GM18511 (cell line): ENCODE data around the gene SIPA1L2.

ENCODE experiments used
- ATAC-seq: cut with Tn5 transposase; IDR thresholded peaks from one replicate; pipeline ENCODE4 v1.9.1; 2021; ENCODE audit warnings: mild to moderate bottlenecking, moderate library complexity; ENCODE audit not compliant: unreplicated experiment

SIPA1L2 gene

GRCh38 chr1:232644209-232644608, 14.3 kb upstream of the SIPA1L2 start:
- no peak for ATAC-seq

DNA sequence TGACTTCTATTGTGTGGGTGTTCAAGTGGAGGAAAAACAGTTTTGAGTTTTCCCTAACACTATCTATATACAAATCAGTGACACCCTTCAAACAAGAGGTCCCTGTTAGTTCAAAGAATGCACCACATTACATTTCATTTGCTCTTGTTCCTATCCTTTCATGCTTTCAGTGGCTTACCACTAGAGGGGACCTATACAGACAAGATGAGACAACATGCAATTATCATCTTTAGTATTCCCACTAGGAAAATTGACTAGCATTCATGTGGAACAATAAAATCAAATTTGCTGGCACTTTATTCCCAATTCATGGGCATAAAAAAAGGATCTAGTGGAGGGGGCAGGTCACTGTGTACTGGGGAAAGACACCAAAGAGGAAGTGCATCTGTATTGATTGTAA, 13.3 kb upstream of the SIPA1L2 start:
- ATAC-seq, result no peak

- ATAC-seq, result no peak
Measured at GRCh38 chr1:232641507-232641906, 11.6 kb upstream of the SIPA1L2 start.

DNA sequence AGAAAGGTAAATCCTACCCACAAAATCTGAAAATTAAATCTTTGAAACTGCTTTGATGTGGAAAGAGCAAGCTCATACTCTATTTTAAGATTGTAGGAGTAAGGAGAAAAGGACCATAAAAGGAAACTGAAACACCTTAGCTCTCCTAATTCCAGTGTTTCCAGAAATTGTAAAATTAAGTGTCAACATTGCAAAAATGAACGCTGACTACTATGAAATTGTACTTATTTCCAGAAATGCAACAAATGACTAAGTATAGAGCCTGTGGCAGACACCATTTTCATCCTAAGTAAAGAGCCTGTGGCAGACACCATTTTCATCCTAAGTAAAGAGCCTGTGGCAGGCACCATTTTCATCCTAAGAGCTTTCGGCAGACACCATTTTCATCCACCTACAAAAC, 6.9 kb upstream of the SIPA1L2 start:
- ATAC-seq, result no peak

DNA sequence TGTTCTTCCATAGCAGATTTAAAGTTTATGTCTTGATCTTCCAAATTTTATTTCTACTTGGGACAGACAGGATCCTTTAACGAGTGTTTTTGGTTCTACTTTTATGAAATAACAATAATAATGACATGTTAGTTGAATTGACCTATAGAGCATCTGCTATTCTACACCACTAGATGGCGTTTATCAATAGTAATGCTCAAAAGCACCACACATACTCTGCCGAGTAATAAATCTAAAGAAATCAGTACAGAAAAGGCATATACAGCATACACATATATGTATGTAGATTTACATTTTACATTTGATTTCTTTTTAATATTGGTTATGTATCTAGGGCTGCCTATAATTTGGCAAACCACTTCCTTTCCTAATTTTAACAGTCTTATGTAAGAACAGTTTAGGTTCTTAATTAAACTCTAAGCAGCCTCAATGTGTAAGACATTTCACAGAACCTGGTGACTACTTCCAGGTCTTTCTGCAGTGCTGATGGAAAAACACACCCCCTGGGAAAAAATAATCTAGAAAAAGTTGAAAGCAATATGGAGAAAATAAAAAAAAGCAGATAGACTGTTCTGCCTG, 5.9 kb upstream of the SIPA1L2 start:
- ATAC-seq, result peak; percentile 72

GRCh38 chr1:232635279-232635678, 5.3 kb upstream of the SIPA1L2 start:
- no peak for ATAC-seq

DNA sequence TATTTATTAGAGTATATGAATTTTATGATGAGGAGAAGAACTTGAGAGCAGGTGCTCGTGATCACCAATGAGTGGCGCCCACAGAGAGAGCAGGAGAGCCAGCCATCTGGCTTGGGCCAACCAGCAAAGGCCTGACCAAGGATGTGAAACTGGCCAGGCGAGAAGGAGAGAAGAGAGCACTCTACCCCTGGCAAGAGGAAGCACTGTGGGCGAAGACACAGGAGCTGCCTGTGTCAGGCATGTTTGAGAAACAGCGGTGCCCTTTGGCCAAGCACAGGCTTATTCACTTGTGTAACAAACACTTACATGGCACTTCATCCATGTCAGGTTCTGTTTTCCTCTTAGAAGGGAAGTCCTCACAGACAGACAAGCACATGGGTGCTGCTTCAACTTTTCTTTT, 4.2 kb upstream of the SIPA1L2 start:
- ATAC-seq, result no peak

DNA sequence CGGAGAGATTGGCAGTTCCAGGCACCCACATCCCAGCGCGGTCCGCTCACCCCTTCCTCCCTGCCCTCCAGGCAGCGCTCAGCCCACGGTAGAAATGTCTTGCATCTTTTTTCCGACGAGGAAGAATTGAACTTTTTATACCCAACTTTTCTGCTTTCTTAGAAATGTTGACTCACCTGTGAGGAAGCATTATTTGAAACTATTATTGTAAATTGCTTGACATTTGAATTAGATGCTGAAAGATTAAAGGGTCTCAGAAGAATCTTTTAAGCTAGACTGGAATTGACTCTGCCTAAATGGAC, 912 bp upstream of the SIPA1L2 start:
- ATAC-seq, result no peak

DNA sequence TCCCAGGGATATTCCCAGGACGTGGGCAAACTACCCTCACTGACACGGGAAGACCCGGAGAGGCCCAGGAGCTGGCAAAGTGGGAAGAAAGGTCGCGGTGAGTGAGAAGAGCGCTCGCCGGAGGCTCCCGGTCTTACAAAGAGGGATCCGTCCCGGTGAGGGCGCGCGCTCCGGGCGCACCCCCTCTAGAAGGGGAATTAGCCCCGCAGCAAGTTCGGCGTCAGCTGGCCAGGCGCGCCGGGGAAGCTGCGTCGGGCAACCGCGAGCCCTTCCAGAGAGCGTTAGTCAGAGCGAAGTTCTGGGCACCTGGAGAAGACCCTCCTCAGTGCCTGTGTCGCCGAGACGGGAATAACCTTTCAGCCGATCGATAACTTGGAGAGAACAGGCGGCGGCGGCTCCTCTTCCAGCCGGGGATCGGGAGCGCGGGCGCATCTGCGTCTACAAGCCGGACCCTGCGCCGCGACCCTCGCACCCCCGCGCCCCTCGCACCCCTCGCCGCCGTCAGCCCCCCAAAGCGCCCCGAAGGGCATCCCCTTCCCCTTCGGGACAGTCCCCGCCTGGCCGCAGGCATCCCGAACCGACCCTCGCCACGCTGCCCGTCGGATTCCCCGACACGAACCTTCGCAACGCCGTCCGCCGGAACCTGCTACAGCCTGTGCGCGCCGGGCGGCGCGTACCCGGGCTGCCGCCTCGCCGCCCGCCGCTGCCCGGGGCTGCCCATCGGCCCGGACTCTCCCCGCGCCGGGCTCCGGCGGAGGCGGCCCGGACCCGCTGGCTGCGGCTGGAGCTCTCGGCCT, 485 bp downstream of the SIPA1L2 start:
- ATAC-seq, result peak; percentile 55

DNA sequence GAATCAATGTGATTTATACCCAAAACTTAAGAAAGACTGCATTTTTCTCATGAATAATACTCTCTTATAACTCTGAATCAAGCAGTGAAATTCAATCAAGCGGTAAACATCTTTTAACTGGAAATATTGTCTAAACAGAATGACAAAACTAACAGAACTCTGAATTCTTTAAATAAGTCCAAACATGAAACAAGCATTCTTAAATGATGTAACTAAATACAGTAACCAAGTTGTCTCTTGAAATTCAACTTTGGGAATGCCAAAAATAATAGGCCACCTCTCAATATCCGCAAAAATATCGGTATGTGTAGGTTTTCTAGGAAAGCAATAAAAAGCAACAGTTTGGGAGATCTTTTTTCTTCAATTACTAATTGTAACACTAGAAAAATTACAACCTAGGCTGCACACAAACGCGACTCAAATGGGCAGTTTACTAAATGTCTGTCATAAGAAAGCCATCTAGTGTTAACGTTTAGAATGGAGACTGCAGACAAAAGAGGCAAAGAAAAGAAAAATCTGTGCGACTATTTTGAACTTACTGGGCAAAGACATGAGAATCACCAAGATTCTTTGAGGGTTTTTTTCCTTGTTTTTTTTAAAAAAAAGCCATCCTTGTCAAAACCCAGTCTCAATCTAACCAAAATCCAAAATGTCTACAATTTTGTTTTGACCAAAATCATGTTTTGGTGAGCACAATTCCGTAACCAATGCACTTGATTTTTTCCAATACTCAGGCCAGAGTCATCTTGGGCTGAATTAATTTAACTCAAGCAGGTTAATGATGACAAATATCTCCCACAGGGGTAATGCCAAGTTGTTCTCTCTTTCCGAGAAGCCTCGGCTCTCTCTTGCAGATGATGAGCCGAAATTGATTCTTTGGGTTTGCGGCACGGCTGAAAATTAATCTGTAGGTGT, 1.3 kb downstream of the SIPA1L2 start:
- no peak for ATAC-seq

DNA sequence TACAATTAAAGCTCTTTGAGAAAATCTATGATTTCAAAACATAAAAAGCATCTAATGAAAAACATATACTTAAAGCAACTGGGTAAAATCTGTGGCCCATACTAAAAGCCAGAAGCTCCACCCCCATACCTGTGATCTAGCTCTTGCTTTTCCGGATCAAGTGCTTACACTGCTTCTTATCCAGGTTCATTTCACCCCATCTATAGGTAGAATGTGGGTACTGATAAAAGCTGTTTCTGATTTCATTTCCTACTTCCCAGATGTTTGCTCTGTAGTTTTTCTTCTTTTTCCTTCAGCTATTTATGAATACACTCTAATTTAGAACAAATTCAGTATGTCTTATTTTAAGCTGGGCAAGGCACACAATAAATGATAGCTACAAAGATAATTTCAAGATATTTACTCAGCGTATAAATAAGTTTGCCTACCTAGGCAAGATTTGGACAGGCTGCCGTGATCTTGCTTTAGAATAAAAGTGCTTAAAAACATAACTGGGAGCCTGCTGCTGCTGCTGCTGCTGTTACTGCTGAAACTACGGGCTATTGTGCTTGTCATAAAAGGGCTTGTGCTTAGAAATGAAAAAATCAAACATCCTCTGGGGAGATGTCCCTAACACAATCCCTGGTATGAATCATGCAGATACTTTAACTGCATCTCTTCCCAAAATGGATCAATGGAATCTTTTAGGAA, 2.1 kb downstream of the SIPA1L2 start:
- ATAC-seq, result no peak

- no peak for ATAC-seq
Measured at GRCh38 chr1:232627171-232627570, 2.8 kb downstream of the SIPA1L2 start.

GRCh38 chr1:232626452-232626851, 3.5 kb downstream of the SIPA1L2 start:
- ATAC-seq, result no peak

- ATAC-seq, result no peak
Measured at GRCh38 chr1:232625319-232625868, 4.5 kb downstream of the SIPA1L2 start.

GRCh38 chr1:232624546-232625281, 5.2 kb downstream of the SIPA1L2 start:
- ATAC-seq, result no peak

DNA sequence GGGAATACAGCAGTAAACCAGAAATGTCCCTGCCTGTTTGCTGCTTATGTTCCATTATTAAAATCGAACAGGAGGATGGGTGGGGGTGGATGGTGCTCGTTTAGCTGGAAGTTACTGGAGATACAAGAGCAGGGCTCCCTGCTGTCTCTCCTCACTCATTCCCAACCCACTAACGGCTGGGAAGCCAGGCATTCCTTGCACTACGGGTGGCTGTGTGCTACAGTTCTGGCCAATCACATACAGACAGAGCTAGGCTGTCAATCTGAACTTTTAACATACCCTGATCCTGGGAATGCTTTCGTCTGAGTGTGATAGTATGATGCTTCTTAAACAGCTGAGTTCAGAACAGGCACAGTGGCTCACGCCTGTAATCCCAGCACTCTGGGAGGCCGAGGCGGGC, 7.0 kb downstream of the SIPA1L2 start:
- ATAC-seq, result no peak

GRCh38 chr1:232622378-232622777, 7.6 kb downstream of the SIPA1L2 start:
- no peak for ATAC-seq

DNA sequence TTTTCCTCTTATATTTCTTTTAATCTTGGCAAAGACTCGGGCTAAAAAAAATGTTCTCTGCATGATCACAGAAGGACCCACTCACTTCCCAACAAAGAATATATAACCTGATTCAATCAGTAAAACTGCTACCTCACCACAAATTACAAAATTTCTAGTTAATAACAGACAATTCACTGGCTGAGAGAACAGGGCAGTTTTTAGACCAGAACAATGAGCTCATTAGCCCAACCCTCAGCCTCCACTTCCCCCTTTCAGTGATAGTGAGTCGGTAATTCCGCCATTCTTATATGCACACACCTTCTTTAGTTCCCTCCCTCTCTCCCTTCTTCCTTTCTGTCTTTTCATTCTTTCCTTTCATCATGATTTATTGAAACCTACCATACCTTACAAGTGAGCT, 8.9 kb downstream of the SIPA1L2 start:
- ATAC-seq, result no peak

GRCh38 chr1:232620356-232620969, 9.5 kb downstream of the SIPA1L2 start:
- ATAC-seq, result no peak

- ATAC-seq, result no peak
Measured at GRCh38 chr1:232617237-232617636, 12.7 kb downstream of the SIPA1L2 start.
